ENCODE measurements around the gene PTPRN. TPM values are rescaled to one million over a fixed set of nuclear protein-coding genes. Genes with fewer than 3 reads are reported as not detected.

PTPRN gene
- total and polyA plus RNA-seq, 4 donors, result 0.39 TPM; not detected in 3

GRCh38 chr2:219344751-219345430, 35.7 kb upstream of the PTPRN start:
- intact Hi-C loops (cut with DNase I), result no loop called here
- WGBS, 2 donors, result 51 to 56% methylated on average over 6 of the region's 6 CpGs
- Histone ChIP-seq H3K9me3 (ENCODE audit: control insufficient read depth, low read length) (no peaks in the 10 kb centered on the region), H3K27me3 (ENCODE audit: control insufficient read depth in 1 of 2, insufficient read depth in 2 of 2, low read length in 1 of 2) (no peaks in the 10 kb centered on the region), H3K4me3 (ENCODE audit: low read length in 2 of 2) (no peak overlapping the region), H3K4me1 (ENCODE audit: control insufficient read depth in 1 of 2, insufficient read depth in 2 of 2, low read length in 2 of 2) (no peaks in the 10 kb centered on the region), H3K27ac (ENCODE audit: low read depth in 1 of 2, low read length in 2 of 2) (no peak overlapping the region), H3K36me3 (ENCODE audit: control insufficient read depth in 1 of 2, insufficient read depth in 2 of 2, low read length in 1 of 2) (no peaks in the 10 kb centered on the region)
- DNase-seq (peak in 1 of 2 donors; percentile 82), ATAC-seq (ENCODE audit: low FRiP score) (no peak)

- no peaks in the 10 kb centered on the region for H3K4me1 ChIP-seq (ENCODE audit: control insufficient read depth in 1 of 2, insufficient read depth in 2 of 2, low read length in 2 of 2)
- no peaks in the 10 kb centered on the region for H3K36me3 ChIP-seq (ENCODE audit: control insufficient read depth in 1 of 2, insufficient read depth in 2 of 2, low read length in 1 of 2)
- intact Hi-C loops (cut with DNase I), result no loop called here
- H3K9me3 ChIP-seq (ENCODE audit: control insufficient read depth, low read length), result peaks cover 4% of the 10 kb centered on the region
- H3K27me3 ChIP-seq (ENCODE audit: control insufficient read depth in 1 of 2, insufficient read depth in 2 of 2, low read length in 1 of 2), result no peaks in the 10 kb centered on the region
- no peak overlapping the region for H3K4me3 ChIP-seq (ENCODE audit: low read length in 2 of 2)
- WGBS, 2 donors, result 44 to 49% methylated on average over 5 of the region's 5 CpGs
- H3K27ac ChIP-seq (ENCODE audit: low read depth in 1 of 2, low read length in 2 of 2), result no peak overlapping the region
- ATAC-seq (ENCODE audit: low FRiP score) (no peak), DNase-seq (no peak)
Observed at GRCh38 chr2:219335373-219335786, 26.2 kb upstream of the PTPRN start.

GRCh38 chr2:219334076-219334475, 24.9 kb upstream of the PTPRN start:
- no peaks in the 10 kb centered on the region for H3K36me3 ChIP-seq (ENCODE audit: control insufficient read depth in 1 of 2, insufficient read depth in 2 of 2, low read length in 1 of 2)
- H3K9me3 ChIP-seq (ENCODE audit: control insufficient read depth, low read length), result peaks cover 5% of the 10 kb centered on the region
- intact Hi-C loops (cut with DNase I), result no loop called here
- ATAC-seq (ENCODE audit: low FRiP score) (no peak), DNase-seq (no peak)
- H3K27ac ChIP-seq (ENCODE audit: low read depth in 1 of 2, low read length in 2 of 2), result no peak overlapping the region
- H3K4me3 ChIP-seq (ENCODE audit: low read length in 2 of 2), result no peak overlapping the region
- no peaks in the 10 kb centered on the region for H3K27me3 ChIP-seq (ENCODE audit: control insufficient read depth in 1 of 2, insufficient read depth in 2 of 2, low read length in 1 of 2)
- 92 to 98% methylated on average over 2 of the region's 2 CpGs for WGBS, 2 donors
- no peaks in the 10 kb centered on the region for H3K4me1 ChIP-seq (ENCODE audit: control insufficient read depth in 1 of 2, insufficient read depth in 2 of 2, low read length in 2 of 2)

- intact Hi-C loops (cut with DNase I), result no loop called here
- no peaks in the 10 kb centered on the region for H3K4me1 ChIP-seq (ENCODE audit: control insufficient read depth in 1 of 2, insufficient read depth in 2 of 2, low read length in 2 of 2)
- peaks cover 5% of the 10 kb centered on the region for H3K9me3 ChIP-seq (ENCODE audit: control insufficient read depth, low read length)
- DNase-seq (no peak), ATAC-seq (ENCODE audit: low FRiP score) (no peak)
- H3K27me3 ChIP-seq (ENCODE audit: control insufficient read depth in 1 of 2, insufficient read depth in 2 of 2, low read length in 1 of 2), result no peaks in the 10 kb centered on the region
- no peak within 1 kb of the TSS for H3K4me3 ChIP-seq (ENCODE audit: low read length in 2 of 2)
- H3K36me3 ChIP-seq (ENCODE audit: control insufficient read depth in 1 of 2, insufficient read depth in 2 of 2, low read length in 1 of 2), result no peaks in the 10 kb centered on the region
- 3 to 5% methylated on average over 24 of the region's 24 CpGs for WGBS, 2 donors
- no peak within 1 kb of the TSS for H3K27ac ChIP-seq (ENCODE audit: low read depth in 1 of 2, low read length in 2 of 2)
Observed at GRCh38 chr2:219332542-219332941, 23.3 kb upstream of the PTPRN start, which contains the start of gene RESP18. TSS of gene RESP18 (minus strand) at chr2:219332744.

GRCh38 chr2:219331560-219332213, 22.5 kb upstream of the PTPRN start:
- Histone ChIP-seq H3K27ac (ENCODE audit: low read depth in 1 of 2, low read length in 2 of 2) (no peak overlapping the region), H3K36me3 (ENCODE audit: control insufficient read depth in 1 of 2, insufficient read depth in 2 of 2, low read length in 1 of 2) (no peaks in the 10 kb centered on the region), H3K9me3 (ENCODE audit: control insufficient read depth, low read length) (peaks cover 5% of the 10 kb centered on the region), H3K27me3 (ENCODE audit: control insufficient read depth in 1 of 2, insufficient read depth in 2 of 2, low read length in 1 of 2) (no peaks in the 10 kb centered on the region), H3K4me3 (ENCODE audit: low read length in 2 of 2) (no peak overlapping the region), H3K4me1 (ENCODE audit: control insufficient read depth in 1 of 2, insufficient read depth in 2 of 2, low read length in 2 of 2) (no peaks in the 10 kb centered on the region)
- ATAC-seq (ENCODE audit: low FRiP score) (peak; percentile 66), DNase-seq (peak; percentile 54 to 82)
- WGBS, 2 donors, result 6 to 9% methylated on average over 39 of the region's 39 CpGs
- intact Hi-C loops (cut with DNase I), result no loop called here

GRCh38 chr2:219327719-219328118, 18.5 kb upstream of the PTPRN start:
- 51 to 56% methylated on average over 2 of the region's 2 CpGs for WGBS, 2 donors
- DNase-seq (no peak), ATAC-seq (ENCODE audit: low FRiP score) (no peak)
- Histone ChIP-seq H3K4me1 (ENCODE audit: control insufficient read depth in 1 of 2, insufficient read depth in 2 of 2, low read length in 2 of 2) (no peaks in the 10 kb centered on the region), H3K27ac (ENCODE audit: low read depth in 1 of 2, low read length in 2 of 2) (no peak overlapping the region), H3K27me3 (ENCODE audit: control insufficient read depth in 1 of 2, insufficient read depth in 2 of 2, low read length in 1 of 2) (no peaks in the 10 kb centered on the region), H3K4me3 (ENCODE audit: low read length in 2 of 2) (no peak overlapping the region), H3K36me3 (ENCODE audit: control insufficient read depth in 1 of 2, insufficient read depth in 2 of 2, low read length in 1 of 2) (no peaks in the 10 kb centered on the region), H3K9me3 (ENCODE audit: control insufficient read depth, low read length) (peaks cover 1% of the 10 kb centered on the region)
- intact Hi-C loops (cut with DNase I), result no loop called here

GRCh38 chr2:219325657-219326315, 16.6 kb upstream of the PTPRN start:
- no peaks in the 10 kb centered on the region for H3K4me1 ChIP-seq (ENCODE audit: control insufficient read depth in 1 of 2, insufficient read depth in 2 of 2, low read length in 2 of 2)
- H3K36me3 ChIP-seq (ENCODE audit: control insufficient read depth in 1 of 2, insufficient read depth in 2 of 2, low read length in 1 of 2), result no peaks in the 10 kb centered on the region
- H3K4me3 ChIP-seq (ENCODE audit: low read length in 2 of 2), result no peak overlapping the region
- WGBS, 2 donors, result 73 to 74% methylated on average over 9 of the region's 9 CpGs
- ATAC-seq (ENCODE audit: low FRiP score) (no peak), DNase-seq (no peak)
- H3K9me3 ChIP-seq (ENCODE audit: control insufficient read depth, low read length), result peaks cover 1% of the 10 kb centered on the region
- no peak overlapping the region for H3K27ac ChIP-seq (ENCODE audit: low read depth in 1 of 2, low read length in 2 of 2)
- H3K27me3 ChIP-seq (ENCODE audit: control insufficient read depth in 1 of 2, insufficient read depth in 2 of 2, low read length in 1 of 2), result no peaks in the 10 kb centered on the region
- intact Hi-C loops (cut with DNase I), result no loop called here

GRCh38 chr2:219325136-219325535, 15.9 kb upstream of the PTPRN start:
- DNase-seq, result no peak
- Histone ChIP-seq H3K4me1 (ENCODE audit: control insufficient read depth in 1 of 2, insufficient read depth in 2 of 2, low read length in 2 of 2) (no peaks in the 10 kb centered on the region), H3K4me3 (ENCODE audit: low read length in 2 of 2) (no peak overlapping the region), H3K9me3 (ENCODE audit: control insufficient read depth, low read length) (peaks cover 1% of the 10 kb centered on the region), H3K27ac (ENCODE audit: low read depth in 1 of 2, low read length in 2 of 2) (no peak overlapping the region), H3K36me3 (ENCODE audit: control insufficient read depth in 1 of 2, insufficient read depth in 2 of 2, low read length in 1 of 2) (no peaks in the 10 kb centered on the region), H3K27me3 (ENCODE audit: control insufficient read depth in 1 of 2, insufficient read depth in 2 of 2, low read length in 1 of 2) (no peaks in the 10 kb centered on the region)
- intact Hi-C loops (cut with DNase I), result no loop called here
- no peak for ATAC-seq (ENCODE audit: low FRiP score)
- WGBS, 2 donors, result 78 to 81% methylated on average over 4 of the region's 4 CpGs
